ENCODE results near the gene FGF2.

DNA sequence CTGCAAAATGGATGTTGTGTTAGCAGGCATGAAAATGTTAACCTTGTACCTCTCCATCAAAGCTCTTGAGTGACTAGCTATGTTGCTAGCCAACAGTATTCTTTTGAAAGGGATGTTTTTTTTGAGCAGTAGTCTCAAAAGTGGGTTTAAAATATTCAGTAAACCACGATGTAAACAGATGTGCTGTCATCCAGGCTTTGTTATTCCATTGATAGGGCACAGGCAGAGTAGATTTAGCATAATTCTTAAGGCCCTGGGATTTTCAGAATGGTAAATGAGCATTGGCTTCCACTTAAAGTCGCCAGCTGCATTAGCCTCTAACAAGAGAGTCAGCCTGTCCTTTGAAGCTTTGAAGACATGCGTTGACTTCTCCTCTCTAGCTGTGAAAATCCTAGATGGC lies 18.4 kb downstream of the FGF2 start:
- TF ChIP-seq POLR2A (IDR thresholded peaks at IDR 0.05) (no peak), POLR2AphosphoS5 (IDR thresholded peaks at IDR 0.05) (no peak), EP300 (IDR thresholded peaks at IDR 0.05) (no peak)
- TF ChIP-seq, protein P1, sequence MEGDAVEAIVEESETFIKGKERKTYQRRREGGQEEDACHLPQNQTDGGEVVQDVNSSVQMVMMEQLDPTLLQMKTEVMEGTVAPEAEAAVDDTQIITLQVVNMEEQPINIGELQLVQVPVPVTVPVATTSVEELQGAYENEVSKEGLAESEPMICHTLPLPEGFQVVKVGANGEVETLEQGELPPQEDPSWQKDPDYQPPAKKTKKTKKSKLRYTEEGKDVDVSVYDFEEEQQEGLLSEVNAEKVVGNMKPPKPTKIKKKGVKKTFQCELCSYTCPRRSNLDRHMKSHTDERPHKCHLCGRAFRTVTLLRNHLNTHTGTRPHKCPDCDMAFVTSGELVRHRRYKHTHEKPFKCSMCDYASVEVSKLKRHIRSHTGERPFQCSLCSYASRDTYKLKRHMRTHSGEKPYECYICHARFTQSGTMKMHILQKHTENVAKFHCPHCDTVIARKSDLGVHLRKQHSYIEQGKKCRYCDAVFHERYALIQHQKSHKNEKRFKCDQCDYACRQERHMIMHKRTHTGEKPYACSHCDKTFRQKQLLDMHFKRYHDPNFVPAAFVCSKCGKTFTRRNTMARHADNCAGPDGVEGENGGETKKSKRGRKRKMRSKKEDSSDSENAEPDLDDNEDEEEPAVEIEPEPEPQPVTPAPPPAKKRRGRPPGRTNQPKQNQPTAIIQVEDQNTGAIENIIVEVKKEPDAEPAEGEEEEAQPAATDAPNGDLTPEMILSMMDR (IDR thresholded peaks at IDR 0.05), result no peak
